HEK293T (cell line): Measurements from ENCODE around the gene LUZP2.

Experiments used
- CTBP1 ChIP-seq: fragments of 450-650 bp; IDR thresholded peaks from 2 replicates; pipeline ENCODE4 v1.6.1; 2016; ENCODE audit warnings: borderline replicate concordance
- FOXA1 ChIP-seq: fragments of 450-650 bp; IDR thresholded peaks from 2 replicates; pipeline ENCODE4 v1.6.1; 2016; ENCODE audit warnings: mild to moderate bottlenecking
- FOXK2 ChIP-seq: fragments of 450-650 bp; IDR thresholded peaks from 2 replicates; pipeline ENCODE4 v1.6.1; 2016; ENCODE audit warnings: mild to moderate bottlenecking
- HDGF ChIP-seq: fragments of 450-650 bp; IDR thresholded peaks from 2 replicates; pipeline ENCODE4 v1.6.1; 2017; ENCODE audit warnings: antibody characterized with exemption, borderline replicate concordance
- NFRKB ChIP-seq: fragments of 450-650 bp; IDR thresholded peaks from 2 replicates; pipeline ENCODE4 v1.6.1; 2016; ENCODE audit warnings: mild to moderate bottlenecking, moderate library complexity
- SP1 ChIP-seq: fragments of 450-650 bp; IDR thresholded peaks from 2 replicates; pipeline ENCODE4 v1.6.1; 2017
- ZNF384 ChIP-seq: fragments of 450-650 bp; IDR thresholded peaks from 2 replicates; pipeline ENCODE4 v1.6.1; 2016

GRCh38 chr11:24513479-24514218 is 16.8 kb downstream of the LUZP2 start:
- TF ChIP-seq ZNF384 (no peak), FOXA1 (no peak), HDGF (no peak), NFRKB (no peak), SP1 (no peak), CTBP1 (no peak), FOXK2 (no peak)
